ENCODE measurements around the gene PTCH1.

The PTCH1 gene

GRCh38 chr9:95516734-95517558 is at the start of gene PTCH1:
PTCH1 (minus strand) TSS chr9:95516971.
- no peak for DNase-seq (ENCODE audit: low read depth, low spot score)

- no peak for DNase-seq (ENCODE audit: low read depth, low spot score)
These were observed 49.2 kb upstream of the PTCH1 start for GRCh38 chr9:95565982-95566381.

GRCh38 chr9:95561913-95562312 is 45.1 kb upstream of the PTCH1 start:
- DNase-seq (ENCODE audit: low read depth, low spot score) = no peak

GRCh38 chr9:95557142-95557541 is 40.4 kb upstream of the PTCH1 start:
- DNase-seq (ENCODE audit: low read depth, low spot score) = no peak

GRCh38 chr9:95556521-95556920 is 39.8 kb upstream of the PTCH1 start:
- DNase-seq (ENCODE audit: low read depth, low spot score) = no peak

GRCh38 chr9:95552814-95553546 is 36.2 kb upstream of the PTCH1 start:
- DNase-seq (ENCODE audit: low read depth, low spot score) = no peak

GRCh38 chr9:95552255-95552654 is 35.5 kb upstream of the PTCH1 start:
- no peak for DNase-seq (ENCODE audit: low read depth, low spot score)

GRCh38 chr9:95551406-95551805 is 34.6 kb upstream of the PTCH1 start:
- no peak for DNase-seq (ENCODE audit: low read depth, low spot score)

- no peak for DNase-seq (ENCODE audit: low read depth, low spot score)
These were observed 29.2 kb upstream of the PTCH1 start for GRCh38 chr9:95545831-95546567.

GRCh38 chr9:95533996-95534680 is 17.4 kb upstream of the PTCH1 start:
- no peak for DNase-seq (ENCODE audit: low read depth, low spot score)

GRCh38 chr9:95529910-95530309 is 13.1 kb upstream of the PTCH1 start:
- DNase-seq (ENCODE audit: low read depth, low spot score) = no peak

GRCh38 chr9:95528908-95529502 is 12.2 kb upstream of the PTCH1 start:
- no peak for DNase-seq (ENCODE audit: low read depth, low spot score)

- no peak for DNase-seq (ENCODE audit: low read depth, low spot score)
These were observed 6.2 kb upstream of the PTCH1 start for GRCh38 chr9:95522871-95523370.

- no peak for DNase-seq (ENCODE audit: low read depth, low spot score)
These were observed 4.9 kb upstream of the PTCH1 start for GRCh38 chr9:95521699-95522098.

GRCh38 chr9:95517559-95518425 is 1.0 kb upstream of the PTCH1 start:
- no peak for DNase-seq (ENCODE audit: low read depth, low spot score)

GRCh38 chr9:95516221-95516733 is 494 bp downstream of the PTCH1 start:
- no peak for DNase-seq (ENCODE audit: low read depth, low spot score)

- no peak for DNase-seq (ENCODE audit: low read depth, low spot score)
These were observed 1.3 kb downstream of the PTCH1 start for GRCh38 chr9:95515272-95516113.

- DNase-seq (ENCODE audit: low read depth, low spot score) = no peak
These were observed 2.4 kb downstream of the PTCH1 start for GRCh38 chr9:95514342-95514741.

GRCh38 chr9:95513711-95514110 is 3.1 kb downstream of the PTCH1 start:
- no peak for DNase-seq (ENCODE audit: low read depth, low spot score)
